HEK293 (cell line): ENCODE data around the gene NMNAT2.

Source experiments
- ATF2 ChIP-seq: fragments of 450-650 bp; formaldehyde crosslinking; IDR thresholded peaks from 2 replicates; pipeline ENCODE4 v1.5.1; 2016; ENCODE audit warnings: missing biosample characterization, missing genetic modification characterization, low read depth
- CTCF ChIP-seq: fragments of 450-650 bp; formaldehyde crosslinking; IDR thresholded peaks from 2 replicates; pipeline ENCODE4 v1.5.1; 2016; ENCODE audit warnings: missing biosample characterization, missing genetic modification characterization
- HIC1 ChIP-seq: fragments of 450-650 bp; formaldehyde crosslinking; IDR thresholded peaks from 2 replicates; pipeline ENCODE4 v1.5.1; 2016; ENCODE audit warnings: missing biosample characterization, missing genetic modification characterization
- SP2 ChIP-seq: fragments of 450-650 bp; formaldehyde crosslinking; IDR thresholded peaks from 2 replicates; pipeline ENCODE4 v1.5.1; 2016; ENCODE audit warnings: missing biosample characterization, missing genetic modification characterization
- TCF7L2 ChIP-seq: IDR thresholded peaks from 2 replicates; pipeline ENCODE4 v1.6.1; 2011; ENCODE audit warnings: low read depth, mild to moderate bottlenecking, inconsistent platforms, low read length, moderate library complexity, borderline replicate concordance
- YY1 ChIP-seq: fragments of 450-650 bp; formaldehyde crosslinking; IDR thresholded peaks from 2 replicates; pipeline ENCODE4 v1.5.1; 2018; ENCODE audit warnings: missing biosample characterization, missing genetic modification characterization
- ZBTB49 ChIP-seq: fragments of 450-650 bp; formaldehyde crosslinking; IDR thresholded peaks from 2 replicates; pipeline ENCODE4 v1.5.1; 2016; ENCODE audit warnings: missing biosample characterization, missing genetic modification characterization, low read depth
- ZNF114 ChIP-seq: fragments of 450-650 bp; formaldehyde crosslinking; IDR thresholded peaks from 2 replicates; pipeline ENCODE4 v1.5.0; 2017; ENCODE audit warnings: missing biosample characterization, missing genetic modification characterization
- ZNF223 ChIP-seq: fragments of 450-650 bp; formaldehyde crosslinking; IDR thresholded peaks from 2 replicates; pipeline ENCODE4 v1.5.1; 2016; ENCODE audit warnings: missing biosample characterization, missing genetic modification characterization
- ZNF416 ChIP-seq: fragments of 450-650 bp; formaldehyde crosslinking; IDR thresholded peaks from 2 replicates; pipeline ENCODE4 v1.5.1; 2016; ENCODE audit warnings: missing biosample characterization, missing genetic modification characterization
- ZNF660 ChIP-seq: fragments of 450-650 bp; IDR thresholded peaks from 2 replicates; pipeline ENCODE4 v1.5.1; 2018; ENCODE audit warnings: missing biosample characterization, mild to moderate bottlenecking, missing genetic modification characterization
- ZNF768 ChIP-seq: fragments of 450-650 bp; formaldehyde crosslinking; IDR thresholded peaks from 2 replicates; pipeline ENCODE4 v1.5.1; 2018; ENCODE audit warnings: missing biosample characterization, mild to moderate bottlenecking, missing genetic modification characterization

- TF ChIP-seq CTCF (tag by site-specific recombination) (no peak), YY1 (tag by site-specific recombination) (no peak), HIC1 (tag by site-specific recombination) (no peak), ZNF768 (tag by site-specific recombination) (no peak), ZNF114 (tag by site-specific recombination) (no peak), SP2 (no peak), ATF2 (tag by site-specific recombination) (no peak), ZBTB49 (no peak), ZNF223 (tag by site-specific recombination) (no peak), TCF7L2 (no peak), ZNF660 (tag by site-specific recombination) (no peak), ZNF416 (tag by site-specific recombination) (no peak)
Measured at GRCh38 chr1:183407474-183407873, 10.7 kb downstream of the NMNAT2 start.
